Hematopoietic multipotent progenitor cell treated with erythropoietin and hydrocortisone succinate and interleukin-3 and kit ligand, for 15 days (in vitro differentiated cells): ENCODE results near the gene CT83.

Experiments
- DNase-seq: peaks from one replicate; pipeline ENCODE4 v3.0.0-alpha.2; 2015; ENCODE audit warnings: low spot score

CT83 gene, protein sequence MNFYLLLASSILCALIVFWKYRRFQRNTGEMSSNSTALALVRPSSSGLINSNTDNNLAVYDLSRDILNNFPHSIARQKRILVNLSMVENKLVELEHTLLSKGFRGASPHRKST

GRCh38 chrX:116462822-116463221, at the start of gene CT83:
CT83 (minus strand) TSS chrX:116462976; CDS start chrX:116462856, 120 bp downstream.
- no peak for DNase-seq

DNA sequence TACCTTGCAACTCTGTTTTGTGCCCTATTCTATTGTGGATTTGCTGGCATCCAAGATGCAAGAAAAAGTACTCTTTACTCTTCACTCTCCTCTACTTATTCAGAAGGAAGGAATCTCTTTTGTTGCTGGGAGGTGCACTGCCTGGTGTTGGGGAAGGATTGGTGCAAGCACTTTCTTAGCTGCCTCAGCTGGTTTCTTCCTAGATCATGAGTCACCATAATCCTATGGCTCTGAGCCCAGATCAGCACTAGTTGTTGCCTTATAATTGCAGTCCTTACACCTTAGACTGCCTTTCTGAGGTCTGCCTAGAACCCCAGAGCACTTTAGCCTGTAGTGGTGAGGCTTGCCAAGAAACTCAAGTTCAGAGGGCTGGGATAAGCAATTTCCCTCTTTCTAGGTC, 37.0 kb upstream of the CT83 start:
- DNase-seq, result no peak

DNA sequence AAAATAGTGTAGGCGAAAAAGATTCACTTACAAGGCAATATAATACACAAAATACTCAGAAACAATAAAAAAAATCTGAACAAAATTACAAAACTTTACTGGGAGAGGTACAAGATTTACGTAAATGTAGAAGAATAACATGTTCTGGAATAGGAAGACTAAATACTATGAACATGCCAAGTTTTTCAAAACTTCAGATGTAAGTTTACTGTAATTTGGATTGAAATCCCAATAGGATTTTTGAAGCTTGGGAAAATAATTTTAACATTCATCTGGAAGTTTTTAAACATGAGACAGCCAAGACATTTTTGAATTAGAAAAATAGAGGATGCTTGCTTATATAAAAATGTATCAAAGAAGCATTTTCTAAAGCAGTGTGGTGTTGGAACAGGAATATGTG, 30.5 kb upstream of the CT83 start:
- DNase-seq, result no peak

DNA sequence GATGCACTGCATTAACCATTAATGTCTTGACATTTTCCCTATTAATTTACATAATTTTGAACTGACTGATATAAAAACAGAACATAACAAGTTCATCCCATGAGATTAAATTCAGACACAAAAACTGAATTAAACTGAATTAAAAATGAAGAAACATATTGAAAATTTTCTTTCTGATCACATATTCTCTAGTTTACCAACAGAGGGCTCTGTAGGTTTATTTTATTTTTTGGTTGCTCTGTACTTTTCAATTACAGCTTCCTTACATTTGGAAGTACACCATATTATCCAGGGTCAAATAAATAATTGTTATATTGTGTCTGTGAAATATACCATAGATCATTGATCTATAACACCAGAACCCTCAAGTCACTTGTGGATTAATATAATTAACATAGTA, 27.3 kb upstream of the CT83 start:
- no peak for DNase-seq

GRCh38 chrX:116480059-116480458, 17.3 kb upstream of the CT83 start:
- DNase-seq, result no peak

GRCh38 chrX:116449156-116449555, 13.6 kb downstream of the CT83 start:
- DNase-seq, result no peak

DNA sequence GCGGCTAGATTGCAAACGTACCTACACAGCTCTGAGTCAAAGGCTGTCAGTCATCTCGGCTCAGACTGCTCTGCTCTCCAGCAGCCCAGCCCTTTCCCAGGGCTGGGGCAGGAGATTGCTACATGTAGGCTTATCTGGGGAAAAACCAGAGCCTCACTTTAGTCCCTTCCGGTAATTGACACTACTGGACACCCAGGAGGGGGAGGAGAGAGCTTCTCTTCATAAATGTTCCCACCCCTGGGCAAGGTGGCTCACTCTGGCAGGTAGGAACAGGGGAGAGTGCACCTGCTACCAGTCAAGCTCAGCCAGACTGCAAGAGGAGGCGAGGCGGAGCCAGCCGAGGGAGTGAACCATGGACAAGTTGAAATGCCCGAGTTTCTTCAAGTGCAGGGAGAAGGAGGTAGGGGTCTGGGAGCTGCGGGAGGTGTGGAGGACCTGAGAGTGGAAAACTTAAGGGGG, 26.4 kb downstream of the CT83 start, which contains the start of gene SLC6A14:
SLC6A14 (plus strand) TSS at position 249 of the 459 bp plus-strand sequence; CDS start at position 353, 104 bp downstream.
- DNase-seq, result no peak

GRCh38 chrX:116435597-116435996, 27.2 kb downstream of the CT83 start:
- no peak for DNase-seq

DNA sequence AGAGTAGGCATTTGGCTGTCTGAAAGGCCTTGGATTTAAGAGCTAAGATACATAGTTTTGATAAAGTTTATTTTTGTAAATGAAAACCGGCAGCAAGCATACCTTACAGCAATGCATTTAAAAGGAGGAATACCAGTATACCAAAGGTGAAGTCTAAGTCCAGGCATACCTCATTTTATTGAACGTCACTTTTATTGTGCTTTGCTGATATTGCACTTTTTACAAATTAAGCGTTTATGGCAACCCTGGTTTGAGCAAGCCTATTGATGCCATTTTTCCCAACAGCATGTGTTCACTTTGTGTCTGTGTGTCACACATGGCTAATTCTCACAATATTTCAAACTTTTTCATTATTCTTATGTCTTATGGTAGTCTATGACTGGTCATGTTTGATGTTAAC, 34.8 kb downstream of the CT83 start:
- no peak for DNase-seq

GRCh38 chrX:116417968-116418367, 44.8 kb downstream of the CT83 start:
- no peak for DNase-seq

DNA sequence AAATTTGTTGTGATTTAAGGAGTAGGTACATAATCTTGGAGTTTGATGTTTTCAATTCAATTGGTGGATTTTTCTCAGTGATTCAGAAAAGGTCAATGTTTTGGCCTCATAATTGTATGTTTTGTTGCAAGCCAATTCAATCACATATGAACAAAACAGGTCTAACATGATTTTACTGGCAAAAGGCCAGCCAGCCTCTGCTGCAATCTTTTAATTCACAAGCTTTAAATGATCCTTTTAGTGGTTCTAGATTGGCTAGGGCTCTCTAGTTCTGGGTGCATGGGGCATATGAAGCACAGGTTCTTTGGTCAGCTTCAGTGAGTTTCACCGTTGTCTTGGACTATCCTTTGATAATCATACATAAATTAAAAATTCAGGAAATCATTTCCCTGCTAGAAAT, 45.6 kb downstream of the CT83 start:
- no peak for DNase-seq

DNA sequence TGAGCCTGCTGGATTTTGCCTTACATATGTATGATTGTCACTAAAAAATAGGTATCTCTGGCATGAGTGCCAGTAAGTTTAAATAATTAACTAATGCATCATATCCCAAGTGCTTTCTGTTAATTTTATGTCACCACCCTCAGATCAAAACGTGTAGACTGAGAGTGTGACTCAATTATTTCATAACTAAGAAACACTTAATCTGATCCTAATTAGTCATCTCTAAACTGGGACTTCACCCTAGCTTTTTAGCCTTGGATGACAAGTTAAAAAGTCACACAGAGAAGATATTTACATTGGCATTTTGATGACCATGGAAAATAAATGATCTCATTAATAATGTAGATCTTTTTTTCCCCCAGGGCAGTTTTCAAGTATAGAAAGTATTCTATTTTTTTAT, 49.5 kb downstream of the CT83 start:
- DNase-seq, result no peak
